Measurements from ENCODE around the gene OR4C45.

DNA sequence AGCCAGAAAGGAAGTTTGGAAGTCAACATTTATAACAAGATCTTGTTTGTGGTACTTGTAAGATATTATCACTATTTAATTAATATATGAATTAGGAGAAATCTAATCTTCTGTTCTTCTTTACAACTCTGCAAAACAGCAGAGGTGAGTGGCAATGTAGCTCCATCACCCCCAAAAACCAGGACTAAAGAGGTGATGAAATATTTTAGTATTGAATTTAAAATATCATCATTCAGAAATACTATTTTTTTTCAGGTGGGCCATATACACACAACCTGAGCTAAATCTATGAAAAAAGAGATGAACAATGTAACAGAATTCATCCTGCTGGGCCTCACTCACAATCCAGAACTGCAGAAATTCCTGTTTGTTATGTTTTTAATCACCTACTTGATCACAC, at the start of gene OR4C45:
- TF ChIP-seq, protein P1, sequence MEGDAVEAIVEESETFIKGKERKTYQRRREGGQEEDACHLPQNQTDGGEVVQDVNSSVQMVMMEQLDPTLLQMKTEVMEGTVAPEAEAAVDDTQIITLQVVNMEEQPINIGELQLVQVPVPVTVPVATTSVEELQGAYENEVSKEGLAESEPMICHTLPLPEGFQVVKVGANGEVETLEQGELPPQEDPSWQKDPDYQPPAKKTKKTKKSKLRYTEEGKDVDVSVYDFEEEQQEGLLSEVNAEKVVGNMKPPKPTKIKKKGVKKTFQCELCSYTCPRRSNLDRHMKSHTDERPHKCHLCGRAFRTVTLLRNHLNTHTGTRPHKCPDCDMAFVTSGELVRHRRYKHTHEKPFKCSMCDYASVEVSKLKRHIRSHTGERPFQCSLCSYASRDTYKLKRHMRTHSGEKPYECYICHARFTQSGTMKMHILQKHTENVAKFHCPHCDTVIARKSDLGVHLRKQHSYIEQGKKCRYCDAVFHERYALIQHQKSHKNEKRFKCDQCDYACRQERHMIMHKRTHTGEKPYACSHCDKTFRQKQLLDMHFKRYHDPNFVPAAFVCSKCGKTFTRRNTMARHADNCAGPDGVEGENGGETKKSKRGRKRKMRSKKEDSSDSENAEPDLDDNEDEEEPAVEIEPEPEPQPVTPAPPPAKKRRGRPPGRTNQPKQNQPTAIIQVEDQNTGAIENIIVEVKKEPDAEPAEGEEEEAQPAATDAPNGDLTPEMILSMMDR (conservative IDR thresholded peaks at IDR 0.05; ENCODE audit: low read length) = no peak
- no peak for TF ChIP-seq EZH2phosphoT487 (IDR thresholded peaks at IDR 0.05; ENCODE audit: borderline replicate concordance, low read depth, low read length)

Measured in OCI-LY7 (cell line).